NCI-H345 treated with DMSO at 0.1 percent for 48 hours (cell line): ENCODE measurements around the gene SRRM2.

Experiments used
- DNase-seq: peaks from one replicate; lab custom pipeline; 2025; ENCODE audit not compliant: unreplicated experiment; lab: John Stamatoyannopoulos, UW

The SRRM2 gene

DNA sequence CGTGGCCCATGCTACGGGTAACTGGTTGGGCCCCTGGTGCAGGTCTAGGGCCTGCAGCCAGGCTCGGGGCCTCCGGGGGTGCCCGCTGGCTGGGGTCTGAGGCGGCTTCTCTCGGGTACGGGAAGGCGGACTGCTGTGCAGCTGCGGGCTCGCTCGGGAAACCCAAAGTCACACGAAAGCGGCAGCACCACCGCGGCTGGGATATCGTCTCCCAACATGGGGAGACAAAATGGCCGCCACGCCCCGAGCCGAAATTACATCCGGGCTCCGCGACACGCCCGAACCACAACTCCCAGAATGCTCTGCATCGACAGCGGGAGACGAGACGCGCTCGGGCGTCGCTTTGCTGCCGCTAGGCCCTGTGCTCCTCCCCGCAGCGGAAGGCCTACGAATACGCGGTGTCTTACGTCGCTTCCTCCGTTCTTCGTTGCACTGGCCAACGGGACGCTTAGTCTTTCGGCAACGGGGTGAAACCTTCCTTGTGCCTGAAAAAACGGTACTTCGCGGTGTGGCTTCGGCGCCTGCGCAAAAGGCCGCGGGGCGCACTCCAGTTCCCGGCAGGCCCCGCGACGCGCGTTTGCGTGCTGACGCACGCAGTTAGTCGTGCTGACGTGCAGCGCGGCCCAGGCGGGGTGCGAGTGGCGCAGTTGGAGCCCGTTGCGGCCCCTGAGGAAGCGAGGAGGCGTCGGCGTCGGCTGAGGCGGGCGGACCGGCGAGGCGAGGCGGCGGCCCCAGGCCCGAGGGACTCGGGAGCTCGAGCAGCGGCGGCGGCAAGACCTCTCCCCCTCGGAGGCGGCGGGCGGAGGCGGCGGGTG lies at the start of gene SRRM2:
Gene SRRM2 (plus strand): TSS at position 604 of the 815 bp plus-strand sequence. CDS start 3,727 bp downstream, outside the sequence.
- peak; percentile 94 for DNase-seq

- no peak for DNase-seq
Observed at GRCh38 chr16:2702871-2703745, 49.3 kb upstream of the SRRM2 start.

DNA sequence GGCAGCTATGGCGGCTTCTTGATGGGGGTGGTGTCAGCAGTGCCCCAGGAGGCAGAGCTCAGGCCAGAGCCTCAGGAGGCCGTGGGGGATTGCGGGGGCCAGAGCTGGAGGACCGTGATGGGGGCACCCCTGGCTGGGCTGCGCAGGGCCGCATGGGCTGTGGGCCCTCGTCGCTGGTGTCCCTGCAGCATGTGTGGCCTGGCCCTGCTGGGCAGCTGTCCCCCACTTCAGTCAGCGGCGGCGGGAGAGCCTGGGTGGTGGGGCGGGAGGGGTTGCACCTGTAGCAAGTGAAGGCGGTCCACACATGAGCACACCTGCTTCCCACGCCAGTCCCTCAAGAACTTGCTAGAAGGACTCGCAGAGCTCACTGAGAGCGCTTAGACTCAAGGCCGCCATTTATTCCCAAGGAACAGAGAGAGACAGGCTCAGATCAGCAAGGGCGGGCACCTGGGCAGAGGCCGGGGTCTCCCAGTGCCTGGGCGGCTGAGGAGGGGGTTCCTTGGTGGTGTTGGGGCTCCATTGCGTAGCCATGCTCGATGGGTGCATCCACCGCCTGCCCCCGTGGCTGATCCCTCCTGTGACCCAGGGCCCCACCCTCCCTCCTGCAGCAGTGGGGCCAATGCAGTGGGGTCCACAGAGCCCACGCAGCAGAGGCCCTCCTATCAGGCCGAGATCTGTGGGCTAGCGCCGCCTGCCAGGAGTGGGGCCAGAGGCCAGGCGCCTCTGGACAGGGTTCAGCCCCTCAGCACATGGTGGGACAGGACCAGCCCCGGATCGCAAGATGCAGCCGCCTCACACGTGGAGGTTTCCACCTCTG lies 48.1 kb upstream of the SRRM2 start:
- DNase-seq: no peak

DNA sequence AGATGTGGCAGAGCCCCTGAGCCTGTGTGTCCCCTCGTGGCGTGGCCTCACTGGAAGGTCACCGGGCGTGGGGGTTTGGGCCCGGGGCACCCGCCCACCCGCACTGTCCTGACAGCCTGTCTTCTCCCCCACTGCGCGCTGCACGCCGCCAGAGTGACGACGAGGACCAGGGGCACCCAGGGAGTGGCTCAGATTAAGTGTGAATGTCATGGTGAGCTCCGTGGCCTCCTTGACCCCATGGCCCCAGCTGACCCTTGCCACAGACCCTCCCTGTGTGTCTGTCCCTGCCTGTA lies 47.5 kb upstream of the SRRM2 start:
- no peak for DNase-seq

DNA sequence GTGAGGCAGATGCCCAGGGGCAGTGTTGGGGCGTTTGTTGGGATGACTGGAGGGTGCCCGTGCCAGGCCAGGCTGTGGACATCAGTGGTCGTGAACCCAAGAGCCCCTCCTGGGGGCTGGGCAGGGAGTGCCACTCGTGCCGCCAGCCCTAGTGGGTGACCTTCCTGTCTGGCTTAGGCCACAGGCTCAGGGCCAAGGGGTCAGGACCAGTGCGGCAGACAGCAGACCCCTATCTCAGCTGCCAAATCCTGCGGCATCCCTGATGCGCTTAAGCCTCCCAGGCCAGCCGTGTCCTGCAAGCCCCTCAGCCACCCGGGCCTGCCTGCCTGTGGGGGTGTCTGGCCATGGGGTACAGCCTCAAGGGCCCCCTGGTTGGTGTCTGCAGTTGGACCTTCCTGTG lies 47.1 kb upstream of the SRRM2 start:
- DNase-seq: no peak

DNA sequence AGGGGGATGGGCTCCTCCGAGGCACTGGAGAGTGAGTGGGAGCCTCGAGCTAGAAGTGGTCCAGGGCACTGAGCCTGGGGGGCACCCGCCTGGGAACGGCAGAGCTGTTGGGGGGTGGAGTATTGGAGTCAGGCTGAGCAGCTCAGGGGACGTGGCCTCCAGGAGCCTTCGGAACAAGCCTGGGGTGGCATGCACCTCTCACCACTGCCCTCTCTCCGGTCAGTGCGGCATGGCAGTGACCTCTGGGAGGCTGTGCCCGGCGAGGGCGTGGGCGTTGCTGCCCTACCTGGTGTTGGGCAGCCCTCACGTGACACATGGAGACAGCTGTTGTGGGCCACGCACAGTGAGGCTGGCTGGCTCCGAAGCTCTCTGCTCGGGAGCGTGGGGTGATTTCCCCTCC lies 46.4 kb upstream of the SRRM2 start:
- DNase-seq: no peak

GRCh38 chr16:2706611-2707311 lies 45.7 kb upstream of the SRRM2 start:
- no peak for DNase-seq

- no peak for DNase-seq
Observed at GRCh38 chr16:2707368-2708289, 44.8 kb upstream of the SRRM2 start.

DNA sequence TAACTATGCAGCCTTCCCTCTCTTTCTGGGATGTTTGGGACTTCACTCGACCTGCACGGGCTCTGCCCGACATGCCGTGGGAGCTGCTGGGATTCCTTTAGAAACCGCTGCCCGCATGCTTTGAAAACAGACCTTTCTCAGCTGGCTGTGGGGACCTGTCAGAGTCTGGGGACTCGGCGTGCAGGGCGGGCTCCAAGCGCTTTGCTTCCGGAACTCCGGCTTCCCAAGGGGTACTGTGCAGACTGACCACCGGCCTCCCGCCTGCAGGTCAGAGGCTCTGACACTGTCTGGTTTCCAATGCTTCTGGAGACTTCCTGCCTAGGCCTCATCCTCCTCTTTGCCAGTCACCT lies 44.2 kb upstream of the SRRM2 start:
- DNase-seq: no peak

- DNase-seq: no peak
Observed at GRCh38 chr16:2708955-2709587, 43.4 kb upstream of the SRRM2 start.

- DNase-seq: no peak
Observed at GRCh38 chr16:2709588-2709984, 42.9 kb upstream of the SRRM2 start.

DNA sequence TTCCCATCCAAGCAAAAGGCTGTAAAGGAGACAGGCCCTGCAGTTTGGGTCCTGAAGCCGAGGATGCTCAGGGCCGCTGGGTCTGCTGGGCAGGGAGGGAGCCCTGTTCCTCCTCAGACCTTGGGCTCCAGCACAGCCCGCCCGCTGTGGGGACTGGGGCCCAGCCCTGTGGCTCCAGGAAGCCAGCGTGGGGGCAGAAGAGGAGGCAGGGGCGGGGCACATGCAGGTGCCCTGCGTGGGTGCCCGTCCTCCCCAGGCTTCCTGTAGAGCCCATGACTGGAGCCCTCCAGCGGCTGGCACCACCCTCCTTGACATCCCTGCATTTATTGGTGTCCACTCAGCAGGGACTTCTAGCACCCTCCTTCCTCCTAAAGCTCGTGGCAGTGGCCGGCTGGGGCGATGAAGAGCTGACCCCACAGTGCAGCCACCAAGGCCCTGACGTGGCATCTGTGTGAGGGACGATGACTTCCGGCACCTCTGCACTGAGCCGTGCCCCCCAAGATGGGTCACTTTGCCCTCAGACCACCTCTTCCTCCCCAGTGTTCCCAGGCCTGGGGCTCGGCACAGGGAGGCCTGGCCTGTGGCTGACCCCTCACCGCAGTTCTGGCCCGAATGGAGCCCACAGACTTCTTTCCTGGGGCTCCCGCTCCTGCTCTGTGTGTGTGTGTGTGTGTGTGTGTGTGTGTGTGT lies 42.3 kb upstream of the SRRM2 start:
- no peak for DNase-seq

DNA sequence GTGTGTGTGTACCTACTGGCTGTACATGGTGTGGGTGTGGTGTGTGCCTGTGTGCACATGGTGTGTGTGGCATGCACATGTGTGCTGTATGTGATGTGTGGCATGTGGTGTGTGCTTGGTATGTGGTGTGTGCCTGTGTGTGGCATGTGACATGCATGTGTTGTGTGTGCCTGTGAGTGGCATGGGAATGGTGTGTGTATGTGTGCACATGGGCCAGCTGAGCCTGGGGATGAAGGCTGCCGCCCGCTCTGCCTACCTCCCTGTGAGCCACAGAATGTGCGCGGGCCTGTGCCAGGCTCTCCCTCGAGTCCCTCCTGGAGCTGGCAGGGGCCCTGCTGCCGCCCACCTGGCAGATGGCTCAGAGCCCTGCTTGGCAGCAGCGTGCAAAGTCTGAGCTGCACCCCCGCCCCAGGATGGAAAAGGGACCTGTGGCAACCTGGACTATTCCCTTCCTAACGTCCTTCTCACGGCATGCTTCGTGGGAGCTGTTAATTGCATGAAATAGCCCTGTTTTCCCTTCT lies 41.7 kb upstream of the SRRM2 start:
- DNase-seq: no peak

GRCh38 chr16:2711370-2712062 lies 40.9 kb upstream of the SRRM2 start:
- no peak for DNase-seq

DNA sequence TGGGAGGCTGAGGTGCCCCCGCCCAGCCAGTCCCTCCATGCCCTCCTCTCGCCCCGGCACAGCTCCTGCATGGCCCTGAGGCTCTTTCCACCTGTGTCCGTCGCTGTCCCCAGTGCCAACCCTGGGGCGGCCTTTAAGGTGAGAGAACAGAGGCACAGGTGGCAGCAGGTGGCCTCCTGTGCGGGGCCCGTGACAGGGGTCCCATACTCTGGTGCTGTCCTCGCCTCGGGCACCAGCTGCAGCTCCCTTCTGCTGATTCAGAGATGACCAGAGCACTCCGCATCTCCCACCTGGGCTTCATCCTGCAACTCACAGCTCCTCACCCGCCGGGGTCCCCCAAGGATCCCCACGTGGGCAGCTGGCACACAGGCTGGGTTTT lies 40.4 kb upstream of the SRRM2 start:
- no peak for DNase-seq

DNA sequence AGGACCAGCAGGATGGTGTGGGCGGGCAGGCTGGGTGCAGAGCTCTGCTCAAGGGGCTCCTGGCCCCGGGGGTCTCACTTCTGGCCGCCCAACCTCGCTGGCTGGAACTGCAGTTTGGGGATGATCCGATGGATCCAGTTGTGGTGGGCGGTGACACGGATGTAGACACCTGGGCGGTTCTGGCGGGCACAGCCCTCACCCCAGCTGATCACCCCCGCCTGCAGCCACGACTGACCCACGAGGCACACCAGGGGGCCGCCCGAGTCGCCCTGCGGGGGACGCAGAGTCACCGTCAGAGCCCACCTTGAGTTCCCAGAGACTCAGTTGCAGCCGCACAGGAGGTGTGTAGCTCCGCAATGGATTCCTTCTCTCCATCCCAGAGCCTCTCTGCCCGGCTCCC lies 39.9 kb upstream of the SRRM2 start:
- no peak for DNase-seq

GRCh38 chr16:2713523-2713922 lies 38.9 kb upstream of the SRRM2 start:
- DNase-seq: no peak
